H1 (cell line): Measurements from ENCODE around the gene TAOK2. TPM values are rescaled to one million over a fixed set of nuclear protein-coding genes. Genes with fewer than 3 reads are reported as not detected.

Experiments used
- CTCF ChIA-PET: fragments of 300-600 bp; sonication (Branson Sonifier 250); formaldehyde crosslinking; loops from one replicate; lab custom pipeline; 2021; ENCODE audit not compliant: partially characterized antibody; lab: Charles Lee
- POLR2A ChIA-PET: fragments of 300-600 bp; sonication (Branson Sonifier 250); formaldehyde crosslinking; loops from one replicate; lab custom pipeline; 2021; ENCODE audit warnings: inconsistent platforms; ENCODE audit not compliant: partially characterized antibody; lab: Charles Lee
- DNase-seq, 2 experiments: peaks; one replicate each; pipeline versions ENCODE4 v3.0.0 to v3.0.0-alpha.2; 2010 to 2022; ENCODE audit warnings: low spot score in 2 of 2, low read depth in 1 of 2, mixed read lengths in 1 of 2
- FAIRE-seq: peaks from 2 replicates; lab custom pipeline; 2011; peaks lifted over from hg19 to GRCh38; lab: Jason Lieb, UNC
- H2AFZ ChIP-seq: 2 replicates; pipeline ENCODE4 v1.8.1; 2012; ENCODE audit warnings: low read length, inconsistent platforms
- H2AK5ac ChIP-seq: 2 replicates; pipeline ENCODE4 v1.6.1; 2013; ENCODE audit warnings: low read depth, low read length
- H2BK120ac ChIP-seq: replicated peaks from 2 replicates; pipeline ENCODE3; 2013; ENCODE audit warnings: low read depth, low read length, inconsistent platforms
- H2BK12ac ChIP-seq: 2 replicates; pipeline ENCODE4 v1.6.1; 2013; ENCODE audit warnings: low read depth, low read length
- H2BK15ac ChIP-seq: 2 replicates; pipeline ENCODE4 v1.6.1; 2013; ENCODE audit warnings: low read length
- H2BK20ac ChIP-seq: 2 replicates; pipeline ENCODE4 v1.6.1; 2013; ENCODE audit warnings: low read length
- H2BK5ac ChIP-seq: 2 replicates; pipeline ENCODE4 v1.6.1; 2013; ENCODE audit warnings: low read depth, low read length
- H3K14ac ChIP-seq: 2 replicates; pipeline ENCODE4 v1.6.1; 2013; ENCODE audit warnings: inconsistent platforms; ENCODE audit not compliant: insufficient read length
- H3K18ac ChIP-seq: 2 replicates; pipeline ENCODE4 v1.6.1; 2013; ENCODE audit warnings: low read length; ENCODE audit errors: extremely low read depth
- H3K23ac ChIP-seq: 2 replicates; pipeline ENCODE4 v1.6.1; 2013; ENCODE audit warnings: inconsistent platforms; ENCODE audit not compliant: insufficient read length
- H3K23me2 ChIP-seq: 2 replicates; pipeline ENCODE4 v1.6.1; 2013; ENCODE audit warnings: low read depth, low read length
- H3K27ac ChIP-seq: 2 replicates; pipeline ENCODE4 v1.6.1; 2011; ENCODE audit warnings: low read depth, low read length, inconsistent platforms
- H3K27me3 ChIP-seq, 4 experiments: replicated peaks in 1 of 4; 1 replicate in 1 of 4; 2 replicates in 3 of 4; pipeline versions ENCODE4 v1.6.1 to v1.8.1; 2011 to 2013; ENCODE audit warnings: low read length in 3 of 4, mild to moderate bottlenecking in 3 of 4, inconsistent platforms in 2 of 4, mixed read lengths in 2 of 4, moderate library complexity in 1 of 4; ENCODE audit not compliant: control insufficient read depth in 3 of 4, insufficient read depth in 3 of 4; ENCODE audit errors: extremely low read depth in 1 of 4
- H3K36me3 ChIP-seq, 4 experiments: 2 replicates each; pipeline versions ENCODE4 v1.6.1 to v1.8.1; 2011 to 2013; ENCODE audit warnings: mild to moderate bottlenecking in 4 of 4, low read length in 3 of 4, moderate library complexity in 2 of 4, control low read depth in 1 of 4, inconsistent platforms in 1 of 4; ENCODE audit not compliant: insufficient read depth in 4 of 4, control insufficient read depth in 2 of 4
- H3K4ac ChIP-seq: replicated peaks from 2 replicates; pipeline ENCODE3; 2013; ENCODE audit warnings: low read length, low read depth, mixed read lengths, inconsistent platforms; ENCODE audit not compliant: insufficient read length
- H3K4me1 ChIP-seq, 4 experiments: replicated peaks in 1 of 4; 1 replicate in 1 of 4; 2 replicates in 3 of 4; pipeline versions ENCODE4 v1.6.1 to v1.8.1; 2011 to 2013; ENCODE audit warnings: low read length in 3 of 4, inconsistent platforms in 2 of 4, mixed read lengths in 1 of 4; ENCODE audit not compliant: insufficient read depth in 4 of 4, control insufficient read depth in 3 of 4
- H3K4me2 ChIP-seq, 2 experiments: 2 replicates each; pipeline versions ENCODE4 v1.6.1 to v1.8.1; 2011 to 2013; ENCODE audit warnings: low read depth in 2 of 2, low read length in 2 of 2, control low read depth in 1 of 2, inconsistent platforms in 1 of 2, mild to moderate bottlenecking in 1 of 2; ENCODE audit not compliant: insufficient read depth in 1 of 2
- H3K4me3 ChIP-seq, 4 experiments: fragments of 200-600, 300-600 bp in 1 of 4; sonication (generic), shearing (Covaris generic), sonication (Bioruptor Twin) in 1 of 4; 2 replicates each; pipeline versions ENCODE4 v1.5.1 to v1.8.1; 2011 to 2016; ENCODE audit warnings: low read length in 4 of 4, low read depth in 3 of 4, control low read depth in 2 of 4, inconsistent platforms in 2 of 4, mild to moderate bottlenecking in 2 of 4, mixed read lengths in 1 of 4, moderate library complexity in 1 of 4; ENCODE audit not compliant: insufficient read depth in 2 of 4; ENCODE audit errors: extremely low read depth in 1 of 4
- H3K56ac ChIP-seq: replicated peaks from 2 replicates; pipeline ENCODE3; 2013; ENCODE audit warnings: low read depth, mild to moderate bottlenecking, mixed read lengths, low read length, inconsistent platforms; ENCODE audit not compliant: insufficient read length
- H3K79me1 ChIP-seq: 2 replicates; pipeline ENCODE4 v1.6.1; 2013; ENCODE audit warnings: low read depth, low read length, control low read depth
- H3K79me2 ChIP-seq, 2 experiments: 2 replicates each; pipeline versions ENCODE4 v1.6.1 to v1.8.1; 2012 to 2013; ENCODE audit warnings: low read length in 2 of 2, mild to moderate bottlenecking in 2 of 2, inconsistent platforms in 1 of 2; ENCODE audit not compliant: insufficient read depth in 2 of 2, control insufficient read depth in 1 of 2
- H3K9ac ChIP-seq, 4 experiments: replicated peaks in 1 of 4; 1 replicate in 1 of 4; 2 replicates in 3 of 4; pipeline versions ENCODE4 v1.6.1 to v1.8.1; 2011 to 2013; ENCODE audit warnings: low read depth in 3 of 4, low read length in 3 of 4, control low read depth in 2 of 4, mild to moderate bottlenecking in 2 of 4, moderate library complexity in 2 of 4, inconsistent platforms in 1 of 4; ENCODE audit errors: extremely low read depth in 1 of 4
- H3K9me3 ChIP-seq, 2 experiments: 2 replicates each; pipeline versions ENCODE4 v1.6.1 to v1.8.1; 2012 to 2013; ENCODE audit warnings: mild to moderate bottlenecking in 2 of 2, moderate library complexity in 2 of 2, control low read depth in 1 of 2, inconsistent platforms in 1 of 2, low read depth in 1 of 2, low read length in 1 of 2, mixed read lengths in 1 of 2; ENCODE audit not compliant: insufficient read depth in 2 of 2
- H4K20me1 ChIP-seq, 2 experiments: replicated peaks in 1 of 2; 2 replicates each; pipeline versions ENCODE3 to v1.8.1; 2011 to 2013; ENCODE audit warnings: inconsistent platforms in 2 of 2, low read length in 2 of 2, mild to moderate bottlenecking in 1 of 2; ENCODE audit not compliant: insufficient read depth in 2 of 2, control insufficient read depth in 1 of 2
- H4K5ac ChIP-seq: 2 replicates; pipeline ENCODE4 v1.6.1; 2013; ENCODE audit warnings: low read length, low read depth, mixed read lengths, inconsistent platforms; ENCODE audit not compliant: insufficient read length
- H4K8ac ChIP-seq: 2 replicates; pipeline ENCODE4 v1.8.0; 2013; ENCODE audit warnings: mild to moderate bottlenecking, moderate library complexity, low read length, inconsistent platforms; ENCODE audit not compliant: insufficient read depth; ENCODE audit errors: extremely low read depth
- H4K91ac ChIP-seq: replicated peaks from 2 replicates; pipeline ENCODE3; 2013; ENCODE audit warnings: low read length, mixed read lengths, inconsistent platforms; ENCODE audit not compliant: insufficient read length
- CBX5 ChIP-seq: fragments of 300-800, 300-1000 bp; sonication (generic); IDR thresholded peaks from 2 replicates; pipeline ENCODE4 v1.7.1; 2016; ENCODE audit warnings: antibody characterized with exemption, low read length, low read depth
- CBX8 ChIP-seq: fragments of 300-800, 300-1000 bp; sonication (generic); IDR thresholded peaks from 2 replicates; pipeline ENCODE4 v1.7.1; 2016; ENCODE audit warnings: low read depth, low read length, borderline replicate concordance
- EGR1 ChIP-seq: IDR thresholded peaks from 2 replicates; pipeline ENCODE4 v1.6.1; 2011; ENCODE audit warnings: low read depth, low read length, borderline replicate concordance
- FOSL1 ChIP-seq: IDR thresholded peaks from 2 replicates; pipeline ENCODE4 v1.6.1; 2011; ENCODE audit warnings: mild to moderate bottlenecking, low read depth, low read length, moderate library complexity; ENCODE audit not compliant: insufficient read depth
- JUND ChIP-seq: IDR thresholded peaks from 2 replicates; pipeline ENCODE4 v1.6.1; 2011; ENCODE audit warnings: mild to moderate bottlenecking, improper control_type of control experiment, low read length
- KDM4A ChIP-seq: IDR thresholded peaks from one replicate; pipeline ENCODE4 v1.7.1; 2012; ENCODE audit warnings: low read depth, mild to moderate bottlenecking, moderate library complexity, low read length, inconsistent platforms; ENCODE audit not compliant: severe bottlenecking
- NRF1 ChIP-seq: IDR thresholded peaks from 2 replicates; pipeline ENCODE4 v1.6.1; 2011; ENCODE audit warnings: mild to moderate bottlenecking, low read depth, low read length, improper control_type of control experiment
- RAD21 ChIP-seq, 2 experiments: IDR thresholded peaks in 1 of 2; conservative IDR thresholded peaks in 1 of 2; 2 replicates each; pipeline ENCODE4 v1.6.1; 2011; ENCODE audit warnings: low read depth in 2 of 2, low read length in 2 of 2, improper control_type of control experiment in 1 of 2, inconsistent platforms in 1 of 2, mild to moderate bottlenecking in 1 of 2, moderate library complexity in 1 of 2
- SIRT6 ChIP-seq: IDR thresholded peaks from one replicate; pipeline ENCODE4 v1.7.1; 2012; ENCODE audit warnings: low read length, inconsistent platforms
- SP4 ChIP-seq: IDR thresholded peaks from 2 replicates; pipeline ENCODE4 v1.6.1; 2012; ENCODE audit warnings: low read length, inconsistent platforms
- TAF7 ChIP-seq: optimal IDR thresholded peaks from 2 replicates; pipeline ENCODE3; 2011; ENCODE audit warnings: low read depth, mild to moderate bottlenecking, inconsistent platforms, low read length, moderate library complexity, borderline replicate concordance
- TBP ChIP-seq: IDR thresholded peaks from 2 replicates; pipeline ENCODE4 v1.6.1; 2011; ENCODE audit warnings: low read depth, low read length, improper control_type of control experiment
- WGBS, 2 experiments: shearing (Covaris generic) in 1 of 2; methylation state at CpG; one replicate each; pipeline versions ENCODE4 v1.1.6 to v1.1.7; 2013 to 2015; ENCODE audit warnings: low lambda C conversion rate in 2 of 2, mixed read lengths in 2 of 2, inconsistent platforms in 1 of 2, low coverage in 1 of 2, missing lambda C conversion rate in 1 of 2; ENCODE audit not compliant: insufficient replicate concordance in 2 of 2, insufficient coverage in 1 of 2, insufficient read length in 1 of 2; ENCODE audit errors: extremely low coverage in 1 of 2, missing lambda C conversion rate in 1 of 2; 5-methylcytosine and 5-hydroxymethylcytosine counted together
- polyA plus RNA-seq, 7 experiments: library from polyadenylated mRNA; depleted of rRNA in 3 of 7; stranded (reverse) in 5 of 7; unstranded in 2 of 7; fragments of >200 nt in 5 of 7; fragments of 200-250 nt in 2 of 7; gene quantifications; 1 replicate in 5 of 7; 2 replicates in 1 of 7; 4 replicates in 1 of 7; pipeline versions ENCODE4 v1.2.1 to v1.2.3, GENCODE V29; 2011 to 2013; ENCODE audit warnings: missing spikeins in 2 of 7, mixed read lengths in 2 of 7
- total RNA-seq: library from RNA; stranded (reverse); fragmentation: NEBNext Ultra II Directional; extraction: Animal tissue kit (Norgen Biotek cat#: 25700); gene quantifications from 2 replicates; pipeline ENCODE4 v1.2.1, GENCODE V29; 2021

TAOK2 gene
- total and polyA plus RNA-seq, 2 of the 8 experiments (the other 6 are each of a cell fraction or from before 2014, with no cell fraction given) = 13.5 to 32.6 TPM

DNA sequence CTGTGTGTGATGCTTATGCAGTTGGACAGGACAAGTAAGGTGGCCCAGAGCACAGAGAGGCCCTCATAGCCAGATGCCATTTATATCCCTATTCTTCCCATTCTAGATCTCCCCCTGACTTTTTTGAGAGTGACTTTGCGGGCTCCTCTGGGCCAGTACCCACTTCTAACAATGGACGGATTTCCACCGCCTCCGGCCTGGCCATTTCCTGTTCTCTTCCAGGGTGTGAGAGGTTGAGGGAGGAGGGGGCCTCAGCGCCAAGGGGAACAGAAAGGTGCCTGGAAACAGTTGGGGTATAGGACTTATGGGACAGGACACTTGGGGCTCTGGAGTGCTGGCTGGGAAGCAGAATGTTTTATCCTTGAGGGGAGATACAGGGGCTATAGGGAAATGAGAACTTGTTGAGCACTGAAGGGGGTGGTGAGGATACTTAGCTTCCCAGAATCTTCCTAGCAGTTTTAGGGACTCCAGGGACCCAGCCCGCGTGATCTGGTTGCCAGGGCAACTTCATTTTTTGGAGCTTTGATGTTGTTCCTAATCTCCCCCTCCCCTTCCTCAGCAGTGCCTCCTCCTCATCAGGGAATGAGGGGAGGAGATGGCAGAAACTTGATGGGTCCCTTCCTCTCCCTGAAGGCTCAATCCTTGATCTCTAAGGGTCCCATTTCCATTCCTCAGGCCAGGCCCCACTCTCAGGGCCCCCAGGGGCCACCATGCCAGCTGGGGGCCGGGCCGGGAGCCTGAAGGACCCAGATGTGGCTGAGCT, 3.6 kb downstream of the TAOK2 start:
- Histone ChIP-seq H3K9ac (no peak overlapping the region; a peak in 2 of 7 replicates), H2BK120ac (no peak overlapping the region), H3K4me3 (no peak overlapping the region), H3K27ac (no peak overlapping the region), H4K91ac (no peak overlapping the region), H2AK5ac (no peak overlapping the region), H2BK12ac (no peak overlapping the region), H3K23ac (no peak overlapping the region), H3K4me2 (peak overlapping the region in 1 of 2 experiments; percentile 72; a peak in 1 of 4 replicates), H3K23me2 (peaks cover 7% of the 10 kb centered on the region; the same call in 1 of the 2 replicates), H2BK20ac (no peak overlapping the region), H3K4me1 (peaks cover 4 to 20% (median 7%) of the 10 kb centered on the region in 4 experiments), H3K36me3 (peaks cover 10 to 44% (median 34%) of the 10 kb centered on the region in 4 experiments), H3K79me1 (peaks cover 25% of the 10 kb centered on the region), H3K9me3 (peaks cover 9 to 10% of the 10 kb centered on the region in 2 experiments), H3K27me3 (peaks cover 2 to 9% (median 8%) of the 10 kb centered on the region in 4 experiments), H3K79me2 (peaks cover 9 to 34% of the 10 kb centered on the region in 2 experiments), H3K4ac (no peak overlapping the region), H3K56ac (no peak overlapping the region), H2BK5ac (no peak overlapping the region; the same call in 1 of the 2 replicates), H4K5ac (no peak overlapping the region), H3K14ac (no peak overlapping the region), H2BK15ac (no peak overlapping the region), H2AFZ (no peak overlapping the region), H4K8ac (no peak overlapping the region), H3K18ac (no peak overlapping the region), H4K20me1 (peaks cover 4 to 18% of the 10 kb centered on the region in 2 experiments)
- WGBS, 2 experiments = 74% methylated on average over 9 of the region's 9 CpGs; no CpG with 5 or more reads in 1 of the 2 experiments
- CTCF ChIA-PET = interaction anchor here (0.7 to 4.4 kb wide), 4 partner anchors 19 to 165 kb away, joined by 3 to 19 read pairs (median 4); partner anchors contain the start of genes INO80E and PRRT2
- DNase-seq (no peak), FAIRE-seq (no peak)
- POLR2A ChIA-PET = interaction anchor here (1.3 kb wide), 1 partner anchor 14 kb away, joined by 3 read pairs; no protein-coding TSS in a partner anchor
- TF ChIP-seq TAF7 (no peak), NRF1 (no peak), CBX5 (no peak), RAD21 (IDR thresholded peaks at IDR 0.05 in 1 of 2, conservative IDR thresholded peaks at IDR 0.05 in 1 of 2; ENCODE audit: low read depth in 2 of 2, low read length in 2 of 2) (no peak), SIRT6 (no peak), TBP (no peak), JUND (no peak), FOSL1 (no peak), KDM4A (no peak), SP4 (no peak), EGR1 (no peak), CBX8 (no peak)
